D721Med (cell line): ENCODE data around the gene CARD19.

Experiments used
- DNase-seq: peaks from one replicate; pipeline ENCODE4 v3.0.0; 2011; ENCODE audit warnings: low spot score; ENCODE audit not compliant: insufficient read length
- FAIRE-seq: peaks from 2 replicates; lab custom pipeline; 2011; peaks lifted over from hg19 to GRCh38; lab: Jason Lieb, UNC
- TF ChIP-seq, protein P1 (sequence below): IDR thresholded peaks from 2 replicates; pipeline ENCODE4 v1.5.1; 2012; ENCODE audit warnings: mild to moderate bottlenecking, control low read depth; ENCODE audit not compliant: insufficient read depth; ENCODE audit errors: missing control alignments

CARD19 gene

DNA sequence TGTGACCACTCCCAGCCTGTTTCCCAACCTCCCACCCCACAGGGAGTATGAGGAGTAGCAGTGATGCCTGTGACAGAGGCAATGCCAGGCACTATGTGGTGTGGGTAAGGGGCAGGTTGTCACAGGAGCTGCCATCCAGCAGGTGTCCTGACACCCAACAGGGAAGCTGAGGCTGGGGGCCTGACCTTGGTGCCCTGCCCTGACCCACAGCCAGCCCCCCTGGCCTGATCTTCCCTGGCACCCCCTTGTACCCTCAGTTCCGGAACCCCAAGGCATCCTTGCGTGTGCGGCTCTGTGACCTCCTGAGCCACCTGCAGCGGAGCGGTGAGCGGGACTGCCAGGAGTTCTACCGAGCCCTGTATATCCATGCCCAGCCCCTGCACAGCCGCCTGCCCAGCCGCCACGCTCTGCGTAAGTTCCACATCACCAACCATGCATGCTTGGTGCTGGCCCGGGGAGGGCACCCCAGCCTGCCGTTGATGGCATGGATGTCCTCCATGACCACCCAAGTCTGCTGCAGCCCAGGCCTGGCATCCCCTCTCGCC is 14.4 kb downstream of the CARD19 start:
- FAIRE-seq (no peak), DNase-seq (no peak)
- TF ChIP-seq, protein P1, sequence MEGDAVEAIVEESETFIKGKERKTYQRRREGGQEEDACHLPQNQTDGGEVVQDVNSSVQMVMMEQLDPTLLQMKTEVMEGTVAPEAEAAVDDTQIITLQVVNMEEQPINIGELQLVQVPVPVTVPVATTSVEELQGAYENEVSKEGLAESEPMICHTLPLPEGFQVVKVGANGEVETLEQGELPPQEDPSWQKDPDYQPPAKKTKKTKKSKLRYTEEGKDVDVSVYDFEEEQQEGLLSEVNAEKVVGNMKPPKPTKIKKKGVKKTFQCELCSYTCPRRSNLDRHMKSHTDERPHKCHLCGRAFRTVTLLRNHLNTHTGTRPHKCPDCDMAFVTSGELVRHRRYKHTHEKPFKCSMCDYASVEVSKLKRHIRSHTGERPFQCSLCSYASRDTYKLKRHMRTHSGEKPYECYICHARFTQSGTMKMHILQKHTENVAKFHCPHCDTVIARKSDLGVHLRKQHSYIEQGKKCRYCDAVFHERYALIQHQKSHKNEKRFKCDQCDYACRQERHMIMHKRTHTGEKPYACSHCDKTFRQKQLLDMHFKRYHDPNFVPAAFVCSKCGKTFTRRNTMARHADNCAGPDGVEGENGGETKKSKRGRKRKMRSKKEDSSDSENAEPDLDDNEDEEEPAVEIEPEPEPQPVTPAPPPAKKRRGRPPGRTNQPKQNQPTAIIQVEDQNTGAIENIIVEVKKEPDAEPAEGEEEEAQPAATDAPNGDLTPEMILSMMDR: no peak

DNA sequence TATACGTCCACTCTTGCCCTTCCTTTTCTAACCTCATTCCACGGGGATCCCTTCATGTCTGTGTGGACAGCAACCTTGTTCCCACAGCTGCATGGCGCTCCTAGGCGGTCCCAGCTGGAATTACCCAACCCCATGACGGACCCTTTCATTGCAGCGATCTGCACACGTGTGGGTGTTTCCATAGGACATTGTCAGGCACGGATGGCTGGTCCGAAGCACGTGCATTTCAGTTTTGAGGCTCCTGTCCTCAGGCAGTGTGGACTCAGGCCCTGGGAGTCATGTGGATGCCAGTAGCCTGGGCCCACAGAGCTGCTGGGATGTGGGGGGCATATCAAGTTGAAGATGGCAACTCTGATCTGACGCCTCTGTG is 15.0 kb downstream of the CARD19 start:
- TF ChIP-seq, protein P1: no peak
- FAIRE-seq (no peak), DNase-seq (peak; percentile 2)

DNA sequence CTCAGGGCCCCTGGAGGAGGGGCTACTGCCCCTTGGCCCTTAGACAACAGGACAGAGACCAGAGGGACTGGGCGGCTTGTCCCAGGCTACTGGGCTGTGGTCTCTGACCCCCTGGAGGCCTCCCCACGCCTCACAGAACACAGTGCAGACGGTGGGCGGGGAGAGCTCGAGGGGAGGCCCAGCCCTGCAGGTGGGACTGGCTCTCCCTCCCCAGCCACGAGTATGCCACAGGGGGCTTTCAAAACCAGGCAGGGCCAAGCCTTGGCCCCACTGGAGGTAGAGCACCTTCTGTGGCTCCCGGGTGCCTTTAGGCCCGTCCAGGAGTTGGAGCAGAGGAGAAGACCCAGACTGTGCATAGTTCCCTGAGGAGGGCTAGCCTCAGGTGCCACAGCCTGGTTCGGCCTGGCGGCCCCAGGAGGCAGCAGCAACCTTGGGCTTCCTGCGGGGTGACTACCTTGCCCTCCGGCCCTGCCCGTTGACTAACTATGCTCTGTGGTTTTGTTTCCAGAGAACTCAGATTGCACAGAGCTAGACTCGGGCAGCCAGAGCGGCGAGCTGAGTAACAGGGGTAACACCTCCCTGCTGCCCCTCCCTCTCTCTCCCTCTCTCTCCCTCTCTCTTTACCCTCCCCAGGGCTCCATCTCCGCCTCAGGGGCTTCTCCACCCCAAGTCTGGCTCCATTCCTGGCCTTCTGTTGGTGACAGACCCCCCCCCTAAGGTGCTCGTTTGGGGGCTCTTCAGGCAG is 15.5 kb downstream of the CARD19 start:
- DNase-seq: peak; percentile 6
- FAIRE-seq: no peak
- TF ChIP-seq, protein P1: no peak

DNA sequence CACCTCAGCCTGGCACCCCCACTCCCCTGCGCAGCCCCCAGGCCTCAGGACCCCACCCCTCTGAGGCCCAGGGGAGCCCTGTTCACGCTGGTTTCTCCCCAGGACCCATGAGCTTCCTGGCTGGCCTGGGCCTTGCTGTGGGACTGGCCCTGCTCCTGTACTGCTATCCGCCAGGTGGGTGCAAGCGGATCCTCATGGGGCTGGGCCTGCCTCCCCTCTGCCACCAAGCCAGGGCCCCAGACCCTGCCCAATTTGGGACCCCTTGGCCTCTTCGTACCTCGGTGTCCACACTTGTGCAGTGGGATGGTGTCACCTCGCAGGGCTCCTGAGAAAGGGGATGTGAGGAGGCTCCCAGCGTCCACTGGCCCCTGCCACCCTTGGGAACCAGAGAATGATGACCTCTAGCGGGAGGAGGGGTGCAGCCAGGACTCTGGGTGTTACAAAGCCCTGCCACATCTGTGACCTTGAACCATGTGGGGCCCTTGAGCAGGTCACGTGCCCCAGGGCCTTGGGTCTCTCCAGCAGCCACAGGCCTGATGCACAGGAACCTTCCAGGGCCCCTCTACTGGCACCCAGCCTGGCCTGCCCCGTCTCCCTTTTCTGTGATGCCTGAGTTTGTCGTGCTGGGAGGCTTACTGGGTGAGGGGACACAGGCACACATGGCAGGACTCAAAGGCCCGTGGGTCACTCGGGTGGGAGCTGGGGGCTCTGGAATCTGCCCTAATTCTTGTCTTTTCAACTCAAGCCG is 16.3 kb downstream of the CARD19 start:
- no peak for FAIRE-seq
- TF ChIP-seq, protein P1: no peak

DNA sequence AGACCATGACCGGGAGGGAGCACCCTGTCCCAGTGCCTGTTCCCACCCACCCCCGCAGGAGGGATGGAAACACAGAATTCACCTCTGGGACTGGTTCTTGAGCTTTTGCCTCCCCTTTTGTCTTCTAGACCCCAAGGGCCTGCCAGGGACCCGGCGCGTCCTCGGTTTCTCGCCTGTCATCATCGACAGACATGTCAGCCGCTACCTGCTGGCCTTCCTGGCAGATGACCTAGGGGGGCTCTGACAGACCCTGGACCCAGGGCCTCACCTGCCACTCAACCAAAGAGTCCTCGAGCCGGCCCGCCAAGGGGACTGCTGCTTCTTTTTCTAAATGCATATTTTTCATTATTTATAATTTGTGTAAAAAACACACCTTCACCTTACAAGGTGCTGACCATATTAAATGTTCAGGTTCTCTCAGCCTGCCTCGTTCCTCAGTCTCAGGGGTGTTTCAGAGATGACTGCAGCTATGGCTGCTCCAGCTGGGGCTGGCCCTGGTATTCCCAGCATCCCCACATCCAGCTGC is 16.9 kb downstream of the CARD19 start:
- DNase-seq: peak; percentile 4
- no peak for FAIRE-seq
- TF ChIP-seq, protein P1: no peak

More for the DNA sequence above, 16.3 kb downstream of the CARD19 start:
- peak; percentile 4 for DNase-seq

DNA sequence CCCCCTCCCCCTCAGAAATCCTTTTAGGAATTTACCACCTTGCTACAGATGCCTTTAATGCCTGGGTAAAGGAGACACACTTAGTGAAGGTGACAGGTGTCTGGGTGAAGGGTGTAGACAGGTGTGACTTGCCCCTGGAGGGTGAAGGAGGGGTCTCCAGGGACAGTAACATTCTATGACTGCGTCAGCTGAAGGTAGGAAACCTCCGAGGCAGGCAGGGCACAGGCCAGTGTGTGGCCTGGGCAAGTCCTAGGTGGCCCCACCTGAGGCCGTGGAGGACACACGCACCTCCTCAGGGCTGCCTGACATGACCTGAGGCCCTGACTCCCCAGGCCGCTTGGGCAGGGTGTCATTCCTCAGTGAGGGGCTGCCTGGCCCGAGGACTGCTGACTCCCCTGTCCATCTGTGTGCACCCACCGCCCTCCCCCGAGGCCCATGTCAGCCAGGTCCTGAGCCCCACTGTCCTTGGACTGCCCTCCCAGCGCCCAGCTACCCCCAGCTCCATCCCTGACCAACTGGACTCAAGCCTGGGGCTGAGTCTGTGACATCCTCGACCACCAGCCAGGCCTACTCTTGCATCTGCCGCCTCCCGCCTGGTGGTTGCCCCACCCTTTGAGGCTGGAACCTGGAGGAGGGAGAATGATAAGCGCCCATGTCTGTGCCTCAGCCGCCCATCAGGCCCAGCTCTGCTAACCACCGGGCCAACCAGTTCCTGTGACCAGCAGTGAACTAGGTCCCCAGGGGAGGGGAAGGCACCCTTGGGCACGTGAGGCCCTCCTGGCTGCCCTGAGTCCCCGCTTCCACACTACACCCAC is 18.4 kb downstream of the CARD19 start:
- DNase-seq: peak; percentile 11
- TF ChIP-seq, protein P1: no peak
- FAIRE-seq: no peak
